Immature natural killer cell (primary cell): ENCODE measurements around the gene HOXD13. TPM values are rescaled to one million over a fixed set of nuclear protein-coding genes. Genes with fewer than 3 reads are reported as not detected.

Source experiments
- DNase-seq, 3 donors: peaks; one replicate each; pipeline ENCODE4 v3.0.0; 2022; ENCODE audit warnings: mixed read lengths in 1 of 3
- H3K27ac Mint-ChIP-seq, 6 donors: one replicate each; pipeline ENCODE4 v1.8.0; 2020; ENCODE audit warnings: mixed read lengths in 6 of 6, mild to moderate bottlenecking in 5 of 6, inconsistent platforms in 4 of 6, moderate library complexity in 3 of 6
- H3K27me3 Mint-ChIP-seq, 3 donors: one replicate each; pipeline ENCODE4 v1.8.0; 2020 to 2021; ENCODE audit warnings: low read depth in 3 of 3, mild to moderate bottlenecking in 3 of 3, mixed read lengths in 3 of 3, moderate library complexity in 3 of 3, inconsistent platforms in 1 of 3
- H3K36me3 Mint-ChIP-seq, 3 donors: one replicate each; pipeline ENCODE4 v1.8.0; 2020; ENCODE audit warnings: mixed read lengths in 3 of 3, inconsistent platforms in 2 of 3, mild to moderate bottlenecking in 2 of 3
- H3K4me1 Mint-ChIP-seq, 2 donors: one replicate each; pipeline ENCODE4 v1.8.0; 2020; ENCODE audit warnings: inconsistent platforms in 2 of 2, mild to moderate bottlenecking in 2 of 2, mixed read lengths in 2 of 2, moderate library complexity in 1 of 2
- H3K4me3 Mint-ChIP-seq, 5 donors: one replicate each; pipeline ENCODE4 v1.8.0; 2020; ENCODE audit warnings: mild to moderate bottlenecking in 5 of 5, mixed read lengths in 5 of 5, inconsistent platforms in 3 of 5, moderate library complexity in 3 of 5
- H3K9me3 Mint-ChIP-seq, 6 donors: one replicate each; pipeline ENCODE4 v1.8.0; 2020; ENCODE audit warnings: mild to moderate bottlenecking in 6 of 6, mixed read lengths in 6 of 6, inconsistent platforms in 4 of 6, moderate library complexity in 3 of 6
- polyA plus RNA-seq, 3 donors: library from polyadenylated mRNA; unstranded; fragments of 300-500 nt; fragmentation: Illumina TruSeq; gene quantifications; one replicate each; pipeline ENCODE4 v1.2.3, GENCODE V29; 2021

The HOXD13 gene
- polyA plus RNA-seq, 3 donors from 2014 or later, result not detected

DNA sequence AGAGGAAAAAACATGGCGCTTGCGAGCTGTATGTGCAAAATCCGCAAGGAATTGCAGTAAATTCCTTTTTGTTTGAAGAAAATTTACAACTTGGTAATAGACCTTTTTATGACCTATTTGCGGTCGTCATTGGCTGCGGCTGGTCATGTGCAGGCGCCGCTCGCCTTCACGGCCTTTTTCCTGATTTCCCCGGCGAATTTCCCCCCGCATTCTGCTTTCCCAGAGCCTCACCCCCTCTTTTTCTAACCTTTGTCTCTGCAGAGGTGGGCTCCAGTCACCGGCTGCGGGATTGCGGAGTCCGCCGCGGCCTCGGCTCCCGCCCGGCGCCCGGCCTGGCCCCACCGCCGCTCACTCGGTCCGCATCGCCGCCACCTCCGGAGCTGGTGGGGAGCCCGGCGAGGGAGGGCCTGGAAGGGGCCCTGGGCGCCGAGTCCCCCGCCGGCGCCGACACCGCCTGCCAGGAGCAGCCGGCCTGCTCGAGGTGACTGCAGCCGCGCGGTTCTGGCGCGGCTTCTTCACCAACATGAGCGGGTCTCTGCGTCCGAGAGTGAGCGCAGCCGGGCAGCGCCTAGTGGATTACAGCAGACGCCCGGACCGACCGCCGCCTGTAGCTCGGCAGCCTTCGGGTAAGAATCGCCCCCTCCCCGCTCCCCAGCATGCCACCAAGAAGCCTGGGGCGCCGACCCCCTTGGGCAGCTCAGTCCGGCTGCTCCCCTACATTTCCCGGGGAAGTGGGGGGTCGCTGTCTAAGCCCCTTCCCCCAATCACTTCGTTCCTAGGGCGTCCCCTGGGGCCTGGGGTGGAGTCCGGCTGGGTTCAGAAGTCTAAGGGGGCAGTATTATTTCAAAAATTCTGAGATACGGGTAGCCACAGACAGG lies 44.1 kb downstream of the HOXD13 start:
- H3K36me3 Mint-ChIP-seq, result peaks cover 0 to 5% (median 3%) of the 10 kb centered on the region in 3 donors
- H3K27me3 Mint-ChIP-seq, result peaks cover 63 to 72% (median 66%) of the 10 kb centered on the region in 3 donors
- H3K9me3 Mint-ChIP-seq, result peaks cover 5 to 46% (median 11%) of the 10 kb centered on the region in 6 donors
- no peak for DNase-seq
- no peak overlapping the region for H3K27ac Mint-ChIP-seq
- peaks cover 29 to 50% of the 10 kb centered on the region in 2 donors for H3K4me1 Mint-ChIP-seq
- peak overlapping the region in 3 of 5 donors; percentile 33 to 49 (median 46) for H3K4me3 Mint-ChIP-seq

GRCh38 chr2:176137252-176137580 lies 44.7 kb downstream of the HOXD13 start:
- DNase-seq, result no peak
- no peak overlapping the region for H3K27ac Mint-ChIP-seq
- H3K4me3 Mint-ChIP-seq, result no peak overlapping the region
- peaks cover 27 to 44% of the 10 kb centered on the region in 2 donors for H3K4me1 Mint-ChIP-seq
- H3K27me3 Mint-ChIP-seq, result peaks cover 60 to 70% (median 61%) of the 10 kb centered on the region in 3 donors
- H3K9me3 Mint-ChIP-seq, result peaks cover 5 to 45% (median 11%) of the 10 kb centered on the region in 6 donors
- peaks cover 0 to 3% (median 2%) of the 10 kb centered on the region in 3 donors for H3K36me3 Mint-ChIP-seq

- Mint-ChIP-seq H3K4me3 (no peak overlapping the region), H3K27ac (no peak overlapping the region), H3K9me3 (peaks cover 5 to 41% (median 11%) of the 10 kb centered on the region in 6 donors), H3K4me1 (peaks cover 23 to 37% of the 10 kb centered on the region in 2 donors), H3K27me3 (peaks cover 55 to 66% (median 57%) of the 10 kb centered on the region in 3 donors), H3K36me3 (peaks cover 0 to 3% (median 0%) of the 10 kb centered on the region in 3 donors)
- no peak for DNase-seq
Observed at GRCh38 chr2:176137906-176138305, 45.4 kb downstream of the HOXD13 start.

GRCh38 chr2:176138526-176138922 lies 46.0 kb downstream of the HOXD13 start:
- Mint-ChIP-seq H3K27ac (no peak overlapping the region), H3K4me3 (peak overlapping the region in 3 of 5 donors; percentile 4 to 56 (median 17)), H3K36me3 (peaks cover 0 to 3% (median 0%) of the 10 kb centered on the region in 3 donors), H3K9me3 (peaks cover 5 to 40% (median 9%) of the 10 kb centered on the region in 6 donors), H3K27me3 (peaks cover 48 to 61% (median 58%) of the 10 kb centered on the region in 3 donors), H3K4me1 (peaks cover 23 to 36% of the 10 kb centered on the region in 2 donors)
- no peak for DNase-seq

DNA sequence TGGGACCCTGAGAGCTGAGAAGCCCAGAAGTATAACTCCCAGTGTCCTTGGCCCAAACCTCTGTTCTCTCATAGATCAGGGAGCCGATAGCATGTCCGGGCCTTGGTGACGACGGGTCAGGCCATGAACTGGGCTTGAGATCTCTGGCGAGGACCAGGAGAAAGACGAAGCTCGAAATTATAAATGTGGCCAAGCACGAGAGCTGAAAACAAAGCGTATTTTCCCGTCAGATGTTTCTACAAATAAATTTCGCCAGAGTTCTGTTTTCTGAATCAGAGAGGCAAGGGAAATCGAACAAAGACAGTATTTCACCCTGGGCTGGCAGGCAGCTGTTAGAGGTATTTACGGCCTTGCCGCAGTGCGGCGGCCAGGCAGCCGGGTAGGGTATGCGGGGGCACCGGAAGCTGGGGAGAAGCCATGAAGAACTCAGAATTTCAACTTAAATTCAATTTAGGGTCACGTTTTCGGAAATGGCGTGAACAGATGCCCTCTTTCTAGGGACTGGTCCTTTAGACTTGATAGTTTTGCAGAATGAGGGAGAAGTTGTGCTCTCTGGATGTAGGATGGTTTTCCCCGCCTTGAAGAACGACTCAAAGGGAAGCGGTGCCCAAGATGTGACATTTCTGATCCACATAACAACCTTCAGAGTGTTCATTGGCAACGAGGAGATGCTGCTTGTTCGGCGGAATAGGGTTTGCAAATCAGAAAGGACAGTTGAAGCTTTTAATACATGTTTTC lies 46.6 kb downstream of the HOXD13 start:
- Mint-ChIP-seq H3K36me3 (peaks cover 0 to 3% (median 0%) of the 10 kb centered on the region in 3 donors), H3K4me1 (peaks cover 23 to 36% of the 10 kb centered on the region in 2 donors), H3K9me3 (peaks cover 4 to 34% (median 8%) of the 10 kb centered on the region in 6 donors), H3K27me3 (peaks cover 43 to 57% (median 56%) of the 10 kb centered on the region in 3 donors), H3K27ac (no peak overlapping the region), H3K4me3 (peak overlapping the region; percentile 4 to 56 (median 17))
- no peak for DNase-seq

DNA sequence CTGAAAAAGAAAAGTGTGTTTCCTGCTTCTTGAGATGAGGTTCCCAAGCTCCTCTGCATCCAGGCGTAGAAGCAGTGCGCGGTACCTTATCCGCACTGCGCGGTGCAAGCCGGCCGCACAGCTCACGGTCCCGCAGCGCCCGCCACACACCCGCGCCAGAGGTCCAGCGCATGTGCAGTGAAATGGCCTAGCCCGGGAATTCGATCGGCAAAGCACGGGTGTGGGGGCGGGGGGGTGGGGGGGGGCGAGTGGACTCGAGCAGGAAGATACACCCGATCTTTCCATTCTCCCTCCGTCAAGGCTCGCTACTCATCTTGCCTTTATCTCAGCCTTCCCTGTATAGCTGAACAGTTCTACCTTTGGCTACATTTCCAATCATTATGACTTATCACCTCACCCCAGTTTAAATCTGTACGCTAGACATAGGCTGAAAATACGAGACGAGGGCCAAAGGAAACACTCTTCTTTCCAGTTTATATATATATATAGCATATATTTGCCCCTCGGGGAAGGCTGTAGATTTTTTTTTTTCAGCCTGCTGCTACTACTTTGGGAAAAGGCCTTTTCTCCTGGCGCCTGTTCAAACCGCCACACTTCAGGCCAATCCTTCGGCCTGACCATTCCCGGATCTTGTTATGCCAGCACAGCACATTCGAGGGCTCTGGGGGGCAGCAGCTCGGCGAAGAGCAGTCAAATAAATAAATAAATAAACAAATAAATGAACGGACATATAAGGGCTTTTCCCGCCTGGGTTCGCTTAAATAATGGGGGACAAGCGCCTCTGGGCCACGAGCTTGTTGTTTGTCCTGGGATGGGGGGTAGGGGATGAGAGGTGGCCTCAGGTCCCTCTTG lies 47.4 kb downstream of the HOXD13 start:
- H3K27me3 Mint-ChIP-seq, result peaks cover 42 to 59% (median 56%) of the 10 kb centered on the region in 3 donors
- H3K4me3 Mint-ChIP-seq, result peak overlapping the region in 4 of 5 donors; percentile 13 to 56 (median 22)
- peaks cover 23 to 36% of the 10 kb centered on the region in 2 donors for H3K4me1 Mint-ChIP-seq
- no peak for DNase-seq
- H3K27ac Mint-ChIP-seq, result no peak overlapping the region
- peaks cover 4 to 32% (median 8%) of the 10 kb centered on the region in 6 donors for H3K9me3 Mint-ChIP-seq
- H3K36me3 Mint-ChIP-seq, result peaks cover 0 to 3% (median 0%) of the 10 kb centered on the region in 3 donors

DNA sequence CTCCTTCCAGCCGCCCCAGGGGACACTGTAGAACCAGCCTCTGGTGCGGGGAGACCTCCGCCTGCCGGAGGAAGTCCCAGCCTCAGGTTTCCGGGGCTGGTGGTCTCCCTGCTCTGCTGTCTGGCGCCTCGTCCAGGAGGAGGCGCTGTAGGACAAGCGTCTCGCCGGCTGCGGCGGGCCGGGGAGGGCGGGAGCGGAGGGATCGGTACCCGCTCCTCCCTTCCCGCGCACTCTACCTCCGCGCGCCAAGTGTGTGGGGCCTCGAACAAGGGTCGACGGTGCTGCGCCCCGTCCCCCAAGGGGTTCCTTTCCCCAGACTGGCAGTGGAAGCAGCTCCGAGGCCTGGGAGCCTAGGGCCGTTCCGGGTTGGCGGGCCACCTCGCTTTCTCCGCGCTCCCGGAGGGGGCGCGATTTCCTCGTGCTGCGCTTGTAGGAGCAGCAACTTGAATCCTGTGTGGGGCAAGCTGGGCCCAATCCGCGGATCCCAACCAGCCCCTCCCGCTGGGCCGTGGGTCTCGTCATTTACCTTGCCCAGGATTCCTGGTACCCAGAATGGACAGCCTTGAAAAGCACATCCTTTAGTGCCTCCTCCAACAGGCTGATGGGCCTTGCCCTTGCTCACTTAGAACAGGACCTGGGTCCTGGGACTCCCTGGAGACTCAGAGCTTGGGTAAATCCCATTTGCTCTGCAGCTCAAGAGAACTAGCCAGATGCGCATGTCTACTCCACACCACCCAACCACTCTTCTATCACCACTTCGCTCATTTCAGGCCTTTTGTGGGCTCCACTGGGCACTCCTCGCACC lies 48.2 kb downstream of the HOXD13 start:
- peaks cover 37 to 59% (median 53%) of the 10 kb centered on the region in 3 donors for H3K27me3 Mint-ChIP-seq
- H3K27ac Mint-ChIP-seq, result no peak overlapping the region

GRCh38 chr2:176142281-176142680 lies 49.8 kb downstream of the HOXD13 start:
- Mint-ChIP-seq H3K27ac (no peak overlapping the region), H3K4me1 (peaks cover 16 to 23% of the 10 kb centered on the region in 2 donors), H3K9me3 (peaks cover 0 to 29% (median 8%) of the 10 kb centered on the region in 6 donors), H3K36me3 (peaks cover 0 to 3% (median 0%) of the 10 kb centered on the region in 3 donors), H3K4me3 (no peak overlapping the region), H3K27me3 (peaks cover 36 to 58% (median 50%) of the 10 kb centered on the region in 3 donors)
- DNase-seq, result no peak

More for the DNA sequence above, 48.2 kb downstream of the HOXD13 start:
- Mint-ChIP-seq H3K9me3 (peaks cover under 1 to 26% (median 8%) of the 10 kb centered on the region in 6 donors), H3K4me3 (peak overlapping the region in 4 of 5 donors; percentile 10 to 72 (median 47)), H3K36me3 (peaks cover 0 to 3% (median 0%) of the 10 kb centered on the region in 3 donors), H3K4me1 (peaks cover 19 to 30% of the 10 kb centered on the region in 2 donors)
- DNase-seq, result peak; percentile 39 to 56 (median 42)

Other genes with a start within 250 kb of the HOXD13 start
- 10 to 100 TPM; 13.7 to 21.3 (median 18.0) TPM for gene LNPK, start 90.5 kb upstream of the HOXD13 start, polyA plus RNA-seq
- gene EVX2, start 8.8 kb upstream of the HOXD13 start, polyA plus RNA-seq, result not detected
- gene HOXD12, start 7.1 kb downstream of the HOXD13 start, polyA plus RNA-seq, result not detected
- gene HOXD11, start 14.6 kb downstream of the HOXD13 start, polyA plus RNA-seq, result not detected
- gene HOXD10, start 24.1 kb downstream of the HOXD13 start, polyA plus RNA-seq, result not detected
- gene HOXD9, start 30.0 kb downstream of the HOXD13 start, polyA plus RNA-seq, result not detected
- not detected for gene HOXD8, start 37.0 kb downstream of the HOXD13 start, polyA plus RNA-seq
- not detected for gene HOXD4, start 58.8 kb downstream of the HOXD13 start, polyA plus RNA-seq
- gene HOXD3, start 64.6 kb downstream of the HOXD13 start, polyA plus RNA-seq, result not detected
- gene HOXD1, start 95.9 kb downstream of the HOXD13 start, polyA plus RNA-seq, result not detected
- 10 to 100 TPM in 2 of 3 donors, 1 to 10 TPM in 1; 8.2 to 15.5 (median 13.8) TPM for gene MTX2, start 176.7 kb downstream of the HOXD13 start, polyA plus RNA-seq